Endothelial cell of umbilical vein (primary cell): ENCODE measurements around the gene VTI1A. TPM values are rescaled to one million over a fixed set of nuclear protein-coding genes. Genes with fewer than 3 reads are reported as not detected.

Source experiments
- BruUV-seq: library from RNA; stranded (reverse); fragments of 400-500 nt; replicated peaks from 2 replicates; lab custom pipeline; 2021; lab: Mats Ljungman, UMichigan
- CTCF ChIA-PET: fragments of 300-600, 350-600 bp; sonication (Branson Sonifier 250); formaldehyde crosslinking; loops from one replicate; lab custom pipeline; 2021; ENCODE audit warnings: antibody characterized with exemption, inconsistent platforms; lab: Charles Lee
- POLR2A ChIA-PET: fragments of 300-600, 350-600 bp; sonication (Branson Sonifier 250); formaldehyde crosslinking; loops from one replicate; lab custom pipeline; 2021; ENCODE audit warnings: antibody characterized with exemption, inconsistent platforms; lab: Charles Lee
- DNase-seq: peaks from one replicate; pipeline ENCODE4 v3.0.0-alpha.2; 2011; ENCODE audit warnings: low read depth, low spot score
- FAIRE-seq: peaks from 2 replicates; lab custom pipeline; 2011; peaks lifted over from hg19 to GRCh38; lab: Jason Lieb, UNC
- H2AFZ ChIP-seq: 2 replicates; pipeline ENCODE4 v1.6.0; 2012; ENCODE audit warnings: low read depth, low read length, control low read depth, inconsistent platforms
- H3K27ac ChIP-seq: 2 replicates; pipeline ENCODE4 v1.5.1; 2011; ENCODE audit warnings: low read depth, mild to moderate bottlenecking, control low read depth, low read length, moderate library complexity; ENCODE audit not compliant: insufficient read depth
- H3K27me3 ChIP-seq, 2 experiments: 2 replicates each; pipeline versions ENCODE4 v1.6.0 to v1.6.1; 2011; ENCODE audit warnings: low read length in 2 of 2, mixed read lengths in 1 of 2; ENCODE audit not compliant: control insufficient read depth in 2 of 2, insufficient read depth in 2 of 2
- H3K36me3 ChIP-seq, 2 experiments: 2 replicates in 1 of 2; 3 replicates in 1 of 2; pipeline ENCODE4 v1.5.1; 2011; ENCODE audit warnings: low read length in 2 of 2, mild to moderate bottlenecking in 1 of 2, moderate library complexity in 1 of 2; ENCODE audit not compliant: control insufficient read depth in 2 of 2, insufficient read depth in 2 of 2; ENCODE audit errors: extremely low read depth in 1 of 2
- H3K4me1 ChIP-seq: 3 replicates; pipeline ENCODE4 v1.5.1; 2011; ENCODE audit warnings: mild to moderate bottlenecking, low read length; ENCODE audit not compliant: control insufficient read depth, insufficient read depth; ENCODE audit errors: extremely low read depth
- H3K4me2 ChIP-seq: 2 replicates; pipeline ENCODE4 v1.6.1; 2011; ENCODE audit warnings: low read length, control low read depth, mixed read lengths; ENCODE audit not compliant: insufficient read depth
- H3K4me3 ChIP-seq, 3 experiments: fragments of 200-600 bp in 1 of 3; sonication (generic), shearing (Covaris generic) in 1 of 3; replicated peaks in 1 of 3; 2 replicates each; pipeline ENCODE4 v1.5.1; 2011 to 2016; ENCODE audit warnings: control low read depth in 3 of 3, low read length in 3 of 3, mild to moderate bottlenecking in 2 of 3, inconsistent platforms in 1 of 3, low read depth in 1 of 3, moderate library complexity in 1 of 3; ENCODE audit not compliant: insufficient read depth in 1 of 3
- H3K79me2 ChIP-seq: 2 replicates; pipeline ENCODE4 v1.6.0; 2012; ENCODE audit warnings: low read length, inconsistent platforms; ENCODE audit not compliant: control insufficient read depth, insufficient read depth
- H3K9ac ChIP-seq: replicated peaks from 2 replicates; pipeline ENCODE3; 2011; ENCODE audit warnings: low read length, control low read depth; ENCODE audit not compliant: insufficient read depth; ENCODE audit errors: extremely low read depth
- H3K9me1 ChIP-seq: replicated peaks from 3 replicates; pipeline ENCODE4 v1.6.0; 2011; ENCODE audit warnings: mild to moderate bottlenecking, low read length; ENCODE audit not compliant: control insufficient read depth, insufficient read depth; ENCODE audit errors: extremely low read depth
- H3K9me3 ChIP-seq: replicated peaks from 2 replicates; pipeline ENCODE4 v1.5.1; 2012; ENCODE audit warnings: low read length, inconsistent platforms; ENCODE audit not compliant: control insufficient read depth, insufficient read depth
- H4K20me1 ChIP-seq: replicated peaks from 2 replicates; pipeline ENCODE3; 2011; ENCODE audit warnings: mild to moderate bottlenecking, low read length; ENCODE audit not compliant: control insufficient read depth, insufficient read depth; ENCODE audit errors: extremely low read depth
- EZH2 ChIP-seq: IDR thresholded peaks from 2 replicates; pipeline ENCODE4 v1.6.1; 2012; ENCODE audit warnings: borderline replicate concordance, low read depth, mild to moderate bottlenecking, moderate library complexity, low read length, inconsistent platforms; ENCODE audit not compliant: severe bottlenecking
- FOS ChIP-seq: IDR thresholded peaks from 2 replicates; pipeline ENCODE4 v1.6.1; 2011; ENCODE audit warnings: mild to moderate bottlenecking, low read length, moderate library complexity, borderline replicate concordance; ENCODE audit not compliant: insufficient read depth
- GATA2 ChIP-seq: IDR thresholded peaks from 2 replicates; pipeline ENCODE4 v1.7.0; 2011; ENCODE audit warnings: low read depth, mild to moderate bottlenecking, moderate library complexity, mixed read lengths, low read length; ENCODE audit not compliant: insufficient read length, insufficient read depth
- JUN ChIP-seq: IDR thresholded peaks from 2 replicates; pipeline ENCODE4 v1.6.1; 2011; ENCODE audit warnings: borderline replicate concordance, low read depth; ENCODE audit not compliant: insufficient read length, insufficient read depth
- MYC ChIP-seq: IDR thresholded peaks from one replicate; pipeline ENCODE4 v1.6.1; 2011; ENCODE audit warnings: mild to moderate bottlenecking, low read depth, low read length
- POLR2A ChIP-seq: IDR thresholded peaks from 2 replicates; pipeline ENCODE4 v1.6.1; 2012; ENCODE audit warnings: low read depth, mild to moderate bottlenecking, control low read depth, low read length
- POLR2AphosphoS5 ChIP-seq: IDR thresholded peaks from 2 replicates; pipeline ENCODE4 v1.6.1; 2012; ENCODE audit warnings: low read depth, mild to moderate bottlenecking, control low read depth, low read length, moderate library complexity; ENCODE audit not compliant: insufficient read depth
- dilution Hi-C: fragments of 300-500 bp; cut with MboI; formaldehyde crosslinking; loops from one replicate; pipeline ENCODE4 v1.15.0; 2019; ENCODE audit warnings: low sequenced_read_pairs; ENCODE audit not compliant: extremely low pct_ligation_motif_present
- intact Hi-C: fragments of 100-400 bp; cut with micrococcal nuclease; formaldehyde crosslinking; loops from one replicate; pipeline ENCODE4 v1.10.0; 2022
- polyA plus RNA-seq, 4 experiments: library from polyadenylated mRNA; depleted of rRNA in 3 of 4; stranded (reverse) in 3 of 4; unstranded in 1 of 4; fragments of >200 nt; gene quantifications; 2 replicates each; pipeline versions ENCODE4 v1.2.1 to v1.2.3, GENCODE V29; 2011 to 2012; ENCODE audit warnings: missing spikeins in 1 of 4
- total RNA-seq: library from RNA; stranded (reverse); gene quantifications from 2 replicates; pipeline ENCODE4 v1.2.3, GENCODE V29; 2021
- TF ChIP-seq, protein P1 (sequence below): IDR thresholded peaks from 2 replicates; pipeline ENCODE4 v1.6.1; 2011; ENCODE audit not compliant: insufficient read depth, insufficient read length
- TF ChIP-seq, protein P2 (sequence below), 2 donors: IDR thresholded peaks; 1 replicate in 1 of 2; 2 replicates in 1 of 2; pipeline ENCODE4 v1.5.1; 2011; ENCODE audit warnings: low read length in 2 of 2, mild to moderate bottlenecking in 2 of 2, moderate library complexity in 2 of 2, control low read depth in 1 of 2, inconsistent platforms in 1 of 2, low read depth in 1 of 2; ENCODE audit not compliant: insufficient read depth in 1 of 2; ENCODE audit errors: extremely low read depth in 1 of 2

VTI1A gene
- total and polyA plus RNA-seq, 2 donors (not counting 3 experiments of a cell fraction or from before 2014, with no cell fraction given), result 10.8 to 35.6 TPM

GRCh38 chr10:112843623-112844022 is 396.6 kb downstream of the VTI1A start:
- Histone ChIP-seq H3K9ac (no peak overlapping the region), H3K9me3 (no peaks in the 10 kb centered on the region), H3K27me3 (no peaks in the 10 kb centered on the region), H3K27ac (no peak overlapping the region), H3K9me1 (no peaks in the 10 kb centered on the region), H3K4me2 (no peak overlapping the region), H4K20me1 (no peaks in the 10 kb centered on the region), H3K4me3 (no peak overlapping the region), H3K79me2 (no peaks in the 10 kb centered on the region), H3K4me1 (no peaks in the 10 kb centered on the region), H2AFZ (no peak overlapping the region), H3K36me3 (no peaks in the 10 kb centered on the region)
- FAIRE-seq (no peak), DNase-seq (no peak)
- CTCF ChIA-PET, result interaction anchor here (1.0 to 1.2 kb wide), 3 partner anchors 9 to 102 kb away, joined by 3 to 4 read pairs (median 3); no protein-coding TSS in a partner anchor
- POLR2A ChIA-PET, result no interaction called here
- dilution Hi-C loops (no loop called here), intact Hi-C loops (no loop called here)
- TF ChIP-seq POLR2A, result no peak
- TF ChIP-seq, protein P1, sequence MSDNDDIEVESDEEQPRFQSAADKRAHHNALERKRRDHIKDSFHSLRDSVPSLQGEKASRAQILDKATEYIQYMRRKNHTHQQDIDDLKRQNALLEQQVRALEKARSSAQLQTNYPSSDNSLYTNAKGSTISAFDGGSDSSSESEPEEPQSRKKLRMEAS, result no peak
- TF ChIP-seq FOS, result no peak
- TF ChIP-seq GATA2, result no peak
- TF ChIP-seq JUN, result no peak
- TF ChIP-seq EZH2, result no peak
- no peak for TF ChIP-seq MYC
- TF ChIP-seq, protein P2, sequence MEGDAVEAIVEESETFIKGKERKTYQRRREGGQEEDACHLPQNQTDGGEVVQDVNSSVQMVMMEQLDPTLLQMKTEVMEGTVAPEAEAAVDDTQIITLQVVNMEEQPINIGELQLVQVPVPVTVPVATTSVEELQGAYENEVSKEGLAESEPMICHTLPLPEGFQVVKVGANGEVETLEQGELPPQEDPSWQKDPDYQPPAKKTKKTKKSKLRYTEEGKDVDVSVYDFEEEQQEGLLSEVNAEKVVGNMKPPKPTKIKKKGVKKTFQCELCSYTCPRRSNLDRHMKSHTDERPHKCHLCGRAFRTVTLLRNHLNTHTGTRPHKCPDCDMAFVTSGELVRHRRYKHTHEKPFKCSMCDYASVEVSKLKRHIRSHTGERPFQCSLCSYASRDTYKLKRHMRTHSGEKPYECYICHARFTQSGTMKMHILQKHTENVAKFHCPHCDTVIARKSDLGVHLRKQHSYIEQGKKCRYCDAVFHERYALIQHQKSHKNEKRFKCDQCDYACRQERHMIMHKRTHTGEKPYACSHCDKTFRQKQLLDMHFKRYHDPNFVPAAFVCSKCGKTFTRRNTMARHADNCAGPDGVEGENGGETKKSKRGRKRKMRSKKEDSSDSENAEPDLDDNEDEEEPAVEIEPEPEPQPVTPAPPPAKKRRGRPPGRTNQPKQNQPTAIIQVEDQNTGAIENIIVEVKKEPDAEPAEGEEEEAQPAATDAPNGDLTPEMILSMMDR (IDR thresholded peaks at IDR 0.05; ENCODE audit: extremely low read depth in 1 of 2, insufficient read depth in 1 of 2, low read depth in 1 of 2, low read length in 2 of 2), result no peak
- TF ChIP-seq POLR2AphosphoS5, result no peak
- BruUV-seq, result no TSS peak
